GM23338 (cell line): ENCODE results near the gene HOXB4. TPM values are rescaled to one million over a fixed set of nuclear protein-coding genes. Genes with fewer than 3 reads are reported as not detected.

Experiments used
- ATAC-seq: fragments of 200-7000 bp; cut with Tn5 transposase; 3 replicates; pipeline ENCODE4 v1.9.1; 2020
- DNase-seq: peaks from one replicate; pipeline ENCODE4 v3.0.0-alpha.2; 2015; ENCODE audit warnings: low spot score
- H2AFZ ChIP-seq: fragments of 200-600 bp; sonication (generic); 2 replicates; pipeline ENCODE4 v1.8.0; 2016; ENCODE audit warnings: antibody characterized with exemption, mild to moderate bottlenecking, moderate library complexity
- H3F3A ChIP-seq: fragments of 200-600 bp; sonication (generic); replicated peaks from 2 replicates; pipeline ENCODE4 v1.8.0; 2017; ENCODE audit warnings: antibody characterized with exemption, mixed run types, low read depth
- H3K27ac ChIP-seq: fragments of 200-600 bp; sonication (generic); 2 replicates; pipeline ENCODE4 v1.6.1; 2016; ENCODE audit warnings: low read depth
- H3K27me3 ChIP-seq: fragments of 200-600 bp; sonication (generic); 2 replicates; pipeline ENCODE4 v1.8.0; 2016; ENCODE audit warnings: mild to moderate bottlenecking, mixed run types, moderate library complexity; ENCODE audit not compliant: insufficient read depth
- H3K36me3 ChIP-seq: fragments of 200-600 bp; sonication (generic); 2 replicates; pipeline ENCODE4 v1.8.0; 2016; ENCODE audit warnings: mild to moderate bottlenecking; ENCODE audit not compliant: insufficient read depth
- H3K4me1 ChIP-seq: fragments of 200-600 bp; sonication (generic); 2 replicates; pipeline ENCODE4 v1.8.0; 2016; ENCODE audit warnings: mild to moderate bottlenecking, moderate library complexity; ENCODE audit not compliant: insufficient read depth
- H3K4me2 ChIP-seq: fragments of 200-600 bp; sonication (generic); 2 replicates; pipeline ENCODE4 v1.7.1; 2017; ENCODE audit warnings: mixed run types
- H3K4me3 ChIP-seq: fragments of 200-600 bp; sonication (generic); 2 replicates; pipeline ENCODE4 v1.6.1; 2016; ENCODE audit warnings: mixed run types
- H3K79me2 ChIP-seq: fragments of 200-600 bp; sonication (generic); replicated peaks from 2 replicates; pipeline ENCODE4 v1.8.0; 2017; ENCODE audit warnings: mild to moderate bottlenecking; ENCODE audit not compliant: insufficient read depth
- H3K9me2 ChIP-seq: fragments of 200-600 bp; sonication (generic); 2 replicates; pipeline ENCODE4 v1.8.0; 2017; ENCODE audit not compliant: insufficient read depth
- H4K20me1 ChIP-seq: fragments of 200-600 bp; sonication (generic); replicated peaks from 2 replicates; pipeline ENCODE4 v1.8.0; 2017; ENCODE audit warnings: mild to moderate bottlenecking; ENCODE audit not compliant: insufficient read depth
- H3K27ac Mint-ChIP-seq: 2 replicates; pipeline ENCODE4 v1.8.0; 2020; ENCODE audit warnings: inconsistent platforms, mild to moderate bottlenecking, moderate library complexity, mixed read lengths
- H3K27me3 Mint-ChIP-seq: 3 replicates; pipeline ENCODE4 v1.8.0; 2022; ENCODE audit warnings: low read depth, mild to moderate bottlenecking, moderate library complexity, mixed read lengths, inconsistent platforms; ENCODE audit not compliant: insufficient read depth, poor library complexity
- H3K36me3 Mint-ChIP-seq: 3 replicates; pipeline ENCODE4 v1.8.0; 2021; ENCODE audit warnings: low read depth, mild to moderate bottlenecking, inconsistent platforms, moderate library complexity, mixed read lengths
- H3K4me1 Mint-ChIP-seq: 3 replicates; pipeline ENCODE4 v1.8.0; 2020; ENCODE audit warnings: mild to moderate bottlenecking, inconsistent platforms, mixed read lengths
- H3K4me3 Mint-ChIP-seq: 3 replicates; pipeline ENCODE4 v1.8.0; 2021; ENCODE audit warnings: moderate library complexity, mild to moderate bottlenecking, inconsistent platforms, mixed read lengths
- H3K9me3 Mint-ChIP-seq: 3 replicates; pipeline ENCODE4 v1.8.0; 2020; ENCODE audit warnings: moderate library complexity, mild to moderate bottlenecking, inconsistent platforms, mixed read lengths
- EZH2 ChIP-seq: fragments of 200-600 bp; sonication (generic); IDR thresholded peaks from one replicate; pipeline ENCODE4 v1.8.0; 2017; ENCODE audit warnings: antibody characterized with exemption, mild to moderate bottlenecking, low read depth; ENCODE audit not compliant: unreplicated experiment
- JUNB ChIP-seq: IDR thresholded peaks from one replicate; pipeline ENCODE4 v1.6.1; 2016; ENCODE audit warnings: antibody characterized with exemption; ENCODE audit not compliant: unreplicated experiment
- POLR2AphosphoS5 ChIP-seq: IDR thresholded peaks from 2 replicates; pipeline ENCODE4 v1.6.1; 2016; ENCODE audit warnings: antibody characterized with exemption, low read depth
- STAT1 ChIP-seq: IDR thresholded peaks from one replicate; pipeline ENCODE4 v1.6.1; 2016; ENCODE audit warnings: antibody characterized with exemption; ENCODE audit not compliant: unreplicated experiment
- ZNF114 ChIP-seq: fragments of 250-450 bp; sonication (Bioruptor Pico); IDR thresholded peaks from 2 replicates; pipeline ENCODE4 v1.5.0; 2020; ENCODE audit warnings: mild to moderate bottlenecking, moderate library complexity
- polyA plus RNA-seq: library from polyadenylated mRNA; unstranded; fragments of >200 nt; fragmentation: Nextera tagmentation; extraction: Ambion mirVana; gene quantifications from 2 replicates; pipeline ENCODE4 v1.2.1, GENCODE V29; 2016
- total RNA-seq: library from RNA; depleted of rRNA; stranded (reverse); fragments of >200 nt; shearing (Covaris generic); gene quantifications from 2 replicates; pipeline ENCODE4 v1.2.3, GENCODE V29; 2014

HOXB4 gene
- total and polyA plus RNA-seq, 2 experiments from 2014 or later = not detected

DNA sequence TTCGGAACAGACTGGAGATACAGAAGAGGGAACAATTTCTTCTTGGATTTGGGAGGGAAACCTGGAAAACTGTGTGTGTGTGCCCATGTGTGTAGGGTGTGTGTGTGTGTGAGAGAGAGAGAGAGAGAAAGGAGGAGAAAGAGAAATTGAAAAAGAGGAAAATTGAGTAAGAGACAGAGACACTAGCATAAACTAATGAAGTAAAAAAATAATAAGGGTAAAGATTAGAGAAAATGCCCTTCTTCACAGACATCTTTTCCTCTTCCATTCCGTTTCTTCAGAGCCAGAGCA, 19.4 kb downstream of the HOXB4 start:
- peaks cover 52% of the 10 kb centered on the region for H3K4me1 ChIP-seq
- H3K4me3 Mint-ChIP-seq = no peak overlapping the region
- no peak overlapping the region for H3K27ac Mint-ChIP-seq
- H3K27me3 Mint-ChIP-seq = peaks cover 99% of the 10 kb centered on the region
- H3K9me2 ChIP-seq = no peaks in the 10 kb centered on the region
- H3K36me3 Mint-ChIP-seq = no peaks in the 10 kb centered on the region
- ATAC-seq (no peak), DNase-seq (no peak)
- no peak overlapping the region for H3K4me3 ChIP-seq
- H3K4me1 Mint-ChIP-seq = peaks cover 27% of the 10 kb centered on the region
- H3K4me2 ChIP-seq = no peak overlapping the region
- H3K79me2 ChIP-seq = no peaks in the 10 kb centered on the region
- H3K9me3 Mint-ChIP-seq = no peaks in the 10 kb centered on the region; the same call in 2 of the 3 replicates
- peaks cover 67% of the 10 kb centered on the region for H4K20me1 ChIP-seq
- no peaks in the 10 kb centered on the region for H3K36me3 ChIP-seq
- H3K27me3 ChIP-seq = peaks cover 100% of the 10 kb centered on the region
- H3F3A ChIP-seq = peaks cover 53% of the 10 kb centered on the region
- TF ChIP-seq JUNB (no peak), ZNF114 (no peak)
- H3K27ac ChIP-seq = no peak overlapping the region
- no peak overlapping the region for H2AFZ ChIP-seq

DNA sequence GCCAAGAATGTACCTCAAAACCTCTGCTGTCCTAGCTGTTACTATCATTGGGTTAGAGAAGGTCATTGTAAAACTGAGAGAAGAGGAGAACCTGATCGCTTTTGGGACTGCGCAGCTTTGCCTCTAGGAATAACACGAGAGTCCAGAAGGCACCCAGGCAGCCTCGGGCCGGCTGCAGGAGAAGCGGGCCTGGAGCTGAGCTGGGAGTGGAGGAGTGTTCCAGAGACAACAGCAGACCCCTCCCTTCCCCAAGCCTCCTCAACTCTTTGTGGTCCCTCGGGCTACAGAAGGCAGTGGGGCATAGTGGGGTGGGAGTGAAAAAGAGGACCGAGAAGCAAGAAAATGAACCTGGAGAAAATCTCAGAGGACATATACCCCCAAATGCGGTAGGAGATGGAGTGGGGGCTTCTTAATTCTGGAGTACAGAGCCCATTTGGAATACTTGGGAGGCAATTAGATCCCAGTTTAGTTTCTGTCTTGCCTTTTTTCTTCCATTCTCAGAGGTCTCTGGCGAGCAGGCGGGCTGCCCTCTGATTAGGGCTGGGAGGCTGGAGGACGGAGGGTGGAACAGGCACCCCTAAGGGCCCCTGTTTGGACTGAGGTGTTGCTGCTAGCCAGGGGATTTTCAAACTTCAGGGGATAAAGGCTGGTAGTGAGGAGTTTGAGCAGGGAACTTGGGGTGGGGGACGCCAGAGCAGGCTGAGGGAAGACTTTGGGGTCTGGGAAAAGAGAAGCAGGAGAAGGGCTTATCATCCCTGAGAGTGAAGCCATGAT, 19.9 kb downstream of the HOXB4 start:
- H3K79me2 ChIP-seq = no peaks in the 10 kb centered on the region
- peaks cover 56% of the 10 kb centered on the region for H3F3A ChIP-seq
- H4K20me1 ChIP-seq = peaks cover 67% of the 10 kb centered on the region
- no peaks in the 10 kb centered on the region for H3K9me2 ChIP-seq
- peaks cover 47% of the 10 kb centered on the region for H3K4me1 ChIP-seq
- H2AFZ ChIP-seq = no peak overlapping the region
- H3K4me3 Mint-ChIP-seq = no peak overlapping the region
- H3K36me3 ChIP-seq = no peaks in the 10 kb centered on the region
- H3K27me3 Mint-ChIP-seq = peaks cover 99% of the 10 kb centered on the region
- no peaks in the 10 kb centered on the region for H3K36me3 Mint-ChIP-seq
- H3K27ac Mint-ChIP-seq = no peak overlapping the region
- H3K9me3 Mint-ChIP-seq = no peaks in the 10 kb centered on the region; the same call in 1 of the 3 replicates
- ATAC-seq (no peak), DNase-seq (no peak)
- H3K4me1 Mint-ChIP-seq = peaks cover 25% of the 10 kb centered on the region
- H3K4me3 ChIP-seq = no peak overlapping the region
- H3K27me3 ChIP-seq = peaks cover 100% of the 10 kb centered on the region
- no peak overlapping the region for H3K4me2 ChIP-seq
- TF ChIP-seq STAT1 (no peak), EZH2 (peak; percentile 67), POLR2AphosphoS5 (no peak)
- H3K27ac ChIP-seq = no peak overlapping the region

DNA sequence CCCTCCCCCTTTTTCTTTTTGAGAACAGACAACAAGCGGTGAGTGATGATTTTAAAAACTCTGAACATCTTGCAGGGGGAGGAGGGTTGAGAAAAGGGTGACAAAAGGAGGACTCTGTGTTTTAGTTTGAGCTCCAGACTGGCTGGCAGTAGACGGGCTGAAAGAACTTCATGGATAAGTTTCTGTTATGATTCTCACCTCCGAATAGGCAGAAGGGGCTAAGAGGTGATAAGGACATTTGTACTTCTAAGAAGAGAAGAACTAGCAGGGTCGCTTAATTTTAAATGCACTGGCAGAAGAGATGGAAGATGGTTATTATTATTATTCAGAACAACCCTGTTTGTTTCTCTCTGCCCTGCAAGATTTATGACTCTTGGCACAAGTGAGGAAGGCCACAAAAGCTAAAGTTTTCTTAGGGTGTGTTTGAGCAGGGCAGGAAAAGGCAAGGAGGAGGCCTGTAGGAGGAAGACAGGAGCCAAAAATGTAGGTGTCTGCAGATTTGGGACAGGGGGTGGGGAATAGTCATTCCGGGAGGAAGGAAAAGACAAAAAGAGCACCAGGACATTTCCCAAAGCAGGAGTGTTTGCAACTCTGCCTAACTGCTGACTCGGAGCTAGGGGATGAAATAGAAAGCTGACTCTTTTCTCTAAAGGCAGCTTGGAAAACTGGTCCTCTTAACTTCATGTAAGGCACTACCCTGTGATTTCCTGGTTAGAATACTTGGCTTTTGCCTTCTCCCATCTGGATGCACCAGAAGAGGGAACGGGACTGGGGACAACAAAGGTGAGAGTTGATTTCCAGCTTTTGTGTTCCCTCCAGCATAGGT, 21.4 kb downstream of the HOXB4 start:
- Mint-ChIP-seq H3K4me3 (no peak overlapping the region; the same call in 2 of the 3 replicates), H3K27ac (no peak overlapping the region), H3K27me3 (peaks cover 99% of the 10 kb centered on the region), H3K36me3 (no peaks in the 10 kb centered on the region), H3K4me1 (peaks cover 25% of the 10 kb centered on the region), H3K9me3 (no peaks in the 10 kb centered on the region; the same call in 1 of the 3 replicates)
- Histone ChIP-seq H3K27ac (no peak overlapping the region), H3K9me2 (no peaks in the 10 kb centered on the region), H2AFZ (no peak overlapping the region), H3K4me3 (no peak overlapping the region), H3K36me3 (no peaks in the 10 kb centered on the region), H3K4me1 (peaks cover 50% of the 10 kb centered on the region), H3F3A (peaks cover 52% of the 10 kb centered on the region), H4K20me1 (peaks cover 59% of the 10 kb centered on the region), H3K79me2 (no peaks in the 10 kb centered on the region), H3K4me2 (no peak overlapping the region), H3K27me3 (peaks cover 100% of the 10 kb centered on the region)
- no peak for DNase-seq
- TF ChIP-seq EZH2 (peak; percentile 62), POLR2AphosphoS5 (no peak)
- ATAC-seq = no peak
